BE2C (cell line): ENCODE measurements around the gene ADIPOR2.

Experiments
- DNase-seq: peaks from one replicate; pipeline ENCODE4 v3.0.0-alpha.2; 2020
- H3K27me3 ChIP-seq: fragments of 250-450 bp; sonication (Bioruptor Pico); 2 replicates; pipeline ENCODE4 v1.5.1; 2020; ENCODE audit warnings: mild to moderate bottlenecking
- H3K36me3 ChIP-seq: fragments of 250-450 bp; sonication (Bioruptor Pico); 2 replicates; pipeline ENCODE4 v1.5.1; 2020; ENCODE audit warnings: mild to moderate bottlenecking
- H3K4me1 ChIP-seq: fragments of 250-450 bp; sonication (Bioruptor Pico); 2 replicates; pipeline ENCODE4 v1.5.1; 2020
- H3K4me3 ChIP-seq: 2 replicates; pipeline ENCODE4 v1.5.1; 2011; ENCODE audit warnings: low read depth, low read length
- H3K9me3 ChIP-seq: fragments of 250-450 bp; sonication (Bioruptor Pico); 2 replicates; pipeline ENCODE4 v1.5.1; 2020
- CTCF ChIP-seq: IDR thresholded peaks from 2 replicates; pipeline ENCODE4 v1.5.1; 2012; ENCODE audit warnings: mild to moderate bottlenecking, low read depth, low read length

ADIPOR2 gene

GRCh38 chr12:1825382-1826102 lies 134.7 kb downstream of the ADIPOR2 start:
- DNase-seq = no peak
- no peak for TF ChIP-seq CTCF
- H3K4me3 ChIP-seq = no peak overlapping the region
- H3K9me3 ChIP-seq = no peaks in the 10 kb centered on the region
- H3K36me3 ChIP-seq = no peaks in the 10 kb centered on the region
- peaks cover 2% of the 10 kb centered on the region; the same call in 1 of the 2 replicates for H3K27me3 ChIP-seq
- H3K4me1 ChIP-seq = peaks cover under 1% of the 10 kb centered on the region; the same call in 1 of the 2 replicates

DNA sequence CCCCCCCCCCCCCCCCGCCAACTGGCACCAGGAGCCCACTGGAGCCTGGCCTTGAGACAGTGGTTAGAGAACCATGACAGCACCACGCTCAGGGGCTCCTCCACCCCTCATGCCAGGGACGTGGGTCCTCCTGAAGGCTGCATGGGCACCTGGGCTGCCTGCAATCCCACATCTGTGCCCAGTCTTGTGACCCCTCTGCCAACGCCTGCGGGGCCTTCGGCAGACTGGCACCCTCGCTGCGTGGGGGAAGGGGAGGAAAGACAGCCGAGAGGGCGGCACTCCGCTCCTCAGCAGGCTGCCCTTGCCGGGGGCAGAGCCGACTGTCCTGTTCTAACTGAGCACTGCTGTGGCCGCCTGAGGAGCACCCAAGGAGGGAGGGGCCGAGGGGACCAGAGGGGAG lies 135.5 kb downstream of the ADIPOR2 start:
- Histone ChIP-seq H3K27me3 (no peaks in the 10 kb centered on the region), H3K4me3 (no peak overlapping the region), H3K36me3 (no peaks in the 10 kb centered on the region), H3K4me1 (no peaks in the 10 kb centered on the region), H3K9me3 (no peaks in the 10 kb centered on the region)
- no peak for DNase-seq
- no peak for TF ChIP-seq CTCF

DNA sequence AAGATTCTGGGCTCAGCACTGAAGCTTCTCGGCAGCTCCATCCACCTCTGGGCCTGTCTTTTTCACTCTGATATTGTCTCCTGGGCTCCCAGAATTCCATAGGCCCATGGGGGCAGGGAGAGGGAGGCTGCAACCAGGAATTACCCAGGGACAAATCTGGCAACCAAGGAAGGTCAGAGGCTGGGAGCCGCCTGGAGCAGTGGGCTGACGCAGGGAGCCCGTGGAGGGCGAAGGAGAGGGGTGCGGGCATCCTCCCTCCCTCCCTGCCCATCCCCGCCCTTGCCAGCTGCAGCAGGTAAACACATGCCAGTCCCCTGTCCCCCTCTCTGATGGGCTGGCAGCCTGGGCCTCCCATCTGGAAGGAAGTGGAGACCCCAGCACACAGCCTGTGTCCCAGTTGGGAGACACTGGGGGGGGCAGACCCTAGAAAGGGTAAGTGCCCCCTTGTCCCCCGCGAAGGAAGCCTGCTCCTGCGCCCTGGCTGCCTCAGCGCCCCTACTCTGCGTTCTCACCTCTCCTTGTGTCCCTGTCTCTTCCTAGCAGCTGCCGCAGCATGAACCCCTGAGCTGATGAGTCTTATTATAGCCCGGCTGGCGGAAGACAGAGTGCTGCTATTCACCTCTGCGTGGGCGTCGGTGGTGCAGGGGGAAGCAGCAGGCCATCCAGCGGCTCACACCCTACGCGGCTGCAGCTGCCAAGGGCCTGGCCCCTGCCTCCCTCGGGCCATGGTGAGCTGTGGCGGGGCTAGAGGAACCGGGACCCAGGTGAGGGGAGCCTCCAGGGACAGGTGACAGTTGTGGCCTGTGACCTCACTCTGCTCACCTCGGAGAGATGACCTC lies 136.2 kb downstream of the ADIPOR2 start:
- DNase-seq = no peak
- no peak for TF ChIP-seq CTCF

GRCh38 chr12:1827826-1828805 lies 137.2 kb downstream of the ADIPOR2 start:
- Histone ChIP-seq H3K9me3 (no peaks in the 10 kb centered on the region), H3K27me3 (no peaks in the 10 kb centered on the region), H3K36me3 (no peaks in the 10 kb centered on the region), H3K4me1 (no peaks in the 10 kb centered on the region), H3K4me3 (no peak overlapping the region)
- DNase-seq = no peak
- no peak for TF ChIP-seq CTCF

More for the DNA sequence above, 136.2 kb downstream of the ADIPOR2 start:
- Histone ChIP-seq H3K9me3 (no peaks in the 10 kb centered on the region), H3K4me1 (no peaks in the 10 kb centered on the region), H3K36me3 (no peaks in the 10 kb centered on the region), H3K27me3 (no peaks in the 10 kb centered on the region), H3K4me3 (no peak overlapping the region)

DNA sequence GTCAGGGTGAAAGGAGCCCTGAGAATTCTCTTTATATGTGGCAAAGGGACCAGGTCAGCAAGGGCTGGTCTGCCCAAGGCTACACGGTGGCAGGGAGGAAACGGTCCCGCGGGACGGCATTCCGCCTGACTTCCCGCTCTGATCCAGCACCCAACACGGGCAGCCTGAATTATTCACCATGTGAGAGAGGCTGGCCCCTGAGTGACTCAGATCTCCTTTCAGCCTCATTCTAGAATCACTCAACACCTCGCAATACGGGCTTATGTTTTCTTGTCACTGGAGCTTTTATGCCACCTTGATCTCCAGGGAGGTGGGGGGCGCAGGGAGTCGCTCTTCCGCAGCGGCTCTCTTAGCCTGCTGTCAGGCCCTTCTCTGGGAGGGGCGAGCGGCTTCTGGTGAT lies 138.0 kb downstream of the ADIPOR2 start:
- Histone ChIP-seq H3K36me3 (no peaks in the 10 kb centered on the region), H3K9me3 (no peaks in the 10 kb centered on the region), H3K27me3 (no peaks in the 10 kb centered on the region), H3K4me1 (no peaks in the 10 kb centered on the region), H3K4me3 (no peak overlapping the region)
- no peak for TF ChIP-seq CTCF
- DNase-seq = no peak
